HUES6 (cell line): Measurements from ENCODE around the gene PDCD11.

Experiments
- H3K27ac ChIP-seq: 2 replicates; pipeline ENCODE4 v1.7.0; 2013; ENCODE audit warnings: low read depth, mild to moderate bottlenecking, low read length, inconsistent platforms
- H3K27me3 ChIP-seq: 2 replicates; pipeline ENCODE4 v1.6.1; 2013; ENCODE audit warnings: low read length; ENCODE audit not compliant: control insufficient read depth, insufficient read depth
- H3K36me3 ChIP-seq: 2 replicates; pipeline ENCODE4 v1.6.1; 2013; ENCODE audit warnings: low read length; ENCODE audit not compliant: control insufficient read depth, insufficient read depth
- H3K4me1 ChIP-seq: 2 replicates; pipeline ENCODE4 v1.6.1; 2013; ENCODE audit warnings: low read length; ENCODE audit not compliant: control insufficient read depth, insufficient read depth
- H3K4me3 ChIP-seq: 2 replicates; pipeline ENCODE4 v1.5.1; 2013; ENCODE audit warnings: low read depth, low read length
- H3K9ac ChIP-seq: one replicate; pipeline ENCODE4 v1.6.1; 2013; ENCODE audit warnings: mild to moderate bottlenecking, low read length
- H3K9me3 ChIP-seq: 2 replicates; pipeline ENCODE4 v1.6.1; 2013; ENCODE audit warnings: low read depth, low read length; ENCODE audit not compliant: control insufficient read depth, insufficient read depth

PDCD11 gene

GRCh38 chr10:103441611-103442010 is 45.2 kb downstream of the PDCD11 start:
- Histone ChIP-seq H3K27ac (no peak overlapping the region), H3K4me1 (no peaks in the 10 kb centered on the region), H3K27me3 (no peaks in the 10 kb centered on the region), H3K36me3 (peaks cover 97% of the 10 kb centered on the region), H3K9ac (no peak overlapping the region), H3K9me3 (no peaks in the 10 kb centered on the region), H3K4me3 (no peak overlapping the region)

- H3K9me3 ChIP-seq, result no peaks in the 10 kb centered on the region
- no peak overlapping the region for H3K27ac ChIP-seq
- no peaks in the 10 kb centered on the region for H3K4me1 ChIP-seq
- no peaks in the 10 kb centered on the region for H3K27me3 ChIP-seq
- H3K9ac ChIP-seq, result no peak overlapping the region
- peaks cover 97% of the 10 kb centered on the region for H3K36me3 ChIP-seq
- no peak overlapping the region for H3K4me3 ChIP-seq
Observed at GRCh38 chr10:103442031-103442461, 45.6 kb downstream of the PDCD11 start.

- Histone ChIP-seq H3K36me3 (peaks cover 93% of the 10 kb centered on the region), H3K27me3 (no peaks in the 10 kb centered on the region), H3K27ac (no peak overlapping the region), H3K9me3 (no peaks in the 10 kb centered on the region), H3K9ac (no peak overlapping the region), H3K4me1 (no peaks in the 10 kb centered on the region), H3K4me3 (no peak overlapping the region)
Observed at GRCh38 chr10:103443475-103444185, 47.2 kb downstream of the PDCD11 start.

- peaks cover 93% of the 10 kb centered on the region for H3K36me3 ChIP-seq
- no peaks in the 10 kb centered on the region for H3K27me3 ChIP-seq
Observed at GRCh38 chr10:103444478-103444877, 48.1 kb downstream of the PDCD11 start.

GRCh38 chr10:103445366-103445765 is 48.9 kb downstream of the PDCD11 start:
- Histone ChIP-seq H3K4me3 (no peak overlapping the region), H3K36me3 (peaks cover 91% of the 10 kb centered on the region), H3K9me3 (no peaks in the 10 kb centered on the region), H3K27me3 (no peaks in the 10 kb centered on the region), H3K27ac (no peak overlapping the region), H3K4me1 (peaks cover 2% of the 10 kb centered on the region; the same call in 1 of the 2 replicates), H3K9ac (no peak overlapping the region)

More at GRCh38 chr10:103444478-103444877, 48.1 kb downstream of the PDCD11 start:
- no peak overlapping the region for H3K4me3 ChIP-seq
- no peaks in the 10 kb centered on the region for H3K9me3 ChIP-seq
- H3K27ac ChIP-seq, result no peak overlapping the region
- H3K4me1 ChIP-seq, result no peaks in the 10 kb centered on the region
- no peak overlapping the region for H3K9ac ChIP-seq

GRCh38 chr10:103445767-103446567 is 49.5 kb downstream of the PDCD11 start:
- no peak overlapping the region for H3K9ac ChIP-seq
- H3K9me3 ChIP-seq, result no peaks in the 10 kb centered on the region
- no peaks in the 10 kb centered on the region for H3K27me3 ChIP-seq
- H3K36me3 ChIP-seq, result peaks cover 85% of the 10 kb centered on the region
- no peak overlapping the region for H3K27ac ChIP-seq
- no peak overlapping the region for H3K4me3 ChIP-seq
- H3K4me1 ChIP-seq, result peaks cover 8% of the 10 kb centered on the region; the same call in 1 of the 2 replicates

- H3K9me3 ChIP-seq, result no peaks in the 10 kb centered on the region
- H3K4me3 ChIP-seq, result no peak overlapping the region
- no peaks in the 10 kb centered on the region for H3K27me3 ChIP-seq
- H3K9ac ChIP-seq, result no peak overlapping the region
- peaks cover 17% of the 10 kb centered on the region; the same call in 1 of the 2 replicates for H3K4me1 ChIP-seq
- H3K27ac ChIP-seq, result no peak overlapping the region
- H3K36me3 ChIP-seq, result peaks cover 73% of the 10 kb centered on the region
Observed at GRCh38 chr10:103447187-103447586, 50.8 kb downstream of the PDCD11 start.

- no peaks in the 10 kb centered on the region for H3K27me3 ChIP-seq
- H3K4me1 ChIP-seq, result peaks cover 24% of the 10 kb centered on the region; the same call in 1 of the 2 replicates
- H3K4me3 ChIP-seq, result no peak overlapping the region
- H3K9ac ChIP-seq, result no peak overlapping the region
- peaks cover 57% of the 10 kb centered on the region for H3K36me3 ChIP-seq
- no peaks in the 10 kb centered on the region for H3K9me3 ChIP-seq
- H3K27ac ChIP-seq, result no peak overlapping the region
Observed at GRCh38 chr10:103448746-103449145, 52.3 kb downstream of the PDCD11 start.

- H3K9ac ChIP-seq, result no peak overlapping the region
- H3K27ac ChIP-seq, result no peak overlapping the region
- no peak overlapping the region for H3K4me3 ChIP-seq
- H3K36me3 ChIP-seq, result peaks cover 50% of the 10 kb centered on the region
- peaks cover 24% of the 10 kb centered on the region; the same call in 1 of the 2 replicates for H3K4me1 ChIP-seq
- H3K27me3 ChIP-seq, result no peaks in the 10 kb centered on the region
- no peaks in the 10 kb centered on the region for H3K9me3 ChIP-seq
Observed at GRCh38 chr10:103449208-103450144, 53.0 kb downstream of the PDCD11 start.

GRCh38 chr10:103450201-103450695 is 53.8 kb downstream of the PDCD11 start:
- H3K4me1 ChIP-seq, result peaks cover 24% of the 10 kb centered on the region; the same call in 1 of the 2 replicates
- H3K27me3 ChIP-seq, result no peaks in the 10 kb centered on the region
- H3K27ac ChIP-seq, result no peak overlapping the region
- peaks cover 42% of the 10 kb centered on the region for H3K36me3 ChIP-seq
- H3K4me3 ChIP-seq, result no peak overlapping the region
- H3K9ac ChIP-seq, result no peak overlapping the region
- H3K9me3 ChIP-seq, result no peaks in the 10 kb centered on the region
